Retinal pigment epithelial cell (primary cell): ENCODE data around the gene MAGI2.

Experiments used
- DNase-seq: peaks from one replicate; pipeline ENCODE4 v3.0.0-alpha.2; 2010; ENCODE audit warnings: low read depth
- H3K4me3 ChIP-seq: 2 replicates; pipeline ENCODE4 v1.5.1; 2011; ENCODE audit warnings: mild to moderate bottlenecking, low read length, control low read depth, moderate library complexity
- CTCF ChIP-seq: conservative IDR thresholded peaks from 2 replicates; pipeline ENCODE4 v1.5.1; 2011; ENCODE audit warnings: low read depth, low read length, control low read depth, inconsistent platforms

Gene MAGI2

GRCh38 chr7:78346827-78347226 is 1106.6 kb downstream of the MAGI2 start:
- TF ChIP-seq CTCF = no peak
- no peak overlapping the region for H3K4me3 ChIP-seq
- peak; percentile 88 for DNase-seq

GRCh38 chr7:78345979-78346378 is 1107.5 kb downstream of the MAGI2 start:
- peak; percentile 61 for DNase-seq
- TF ChIP-seq CTCF = no peak
- H3K4me3 ChIP-seq = no peak overlapping the region

DNA sequence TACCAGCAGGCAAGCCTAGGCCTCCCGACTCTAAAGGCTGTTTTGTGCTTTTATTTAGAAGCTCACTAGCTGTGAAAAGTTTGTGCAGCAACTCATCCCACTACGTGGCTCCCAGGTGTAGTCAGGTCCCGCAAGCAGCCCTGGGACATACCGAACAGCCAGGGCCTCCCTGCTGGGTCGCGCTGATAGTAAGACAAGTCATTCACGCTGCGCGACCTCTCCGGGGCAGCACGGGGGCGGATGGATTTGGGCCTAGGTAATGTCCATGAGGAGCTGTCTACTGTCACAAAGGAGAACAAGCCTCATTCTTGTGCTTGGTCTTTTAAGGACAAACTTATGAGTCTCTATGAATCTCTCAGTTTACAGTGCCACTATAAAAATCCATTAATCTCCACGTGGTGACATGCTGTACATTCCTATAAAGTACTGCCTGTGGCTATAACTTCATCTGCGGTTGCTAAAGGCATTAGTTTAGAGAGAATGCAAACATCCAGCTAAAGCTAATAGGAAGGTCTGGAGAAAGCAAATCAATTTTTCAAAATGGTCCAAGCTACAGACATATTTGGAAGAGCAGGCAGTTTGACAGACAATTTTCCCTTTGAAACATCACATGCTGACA is 1108.1 kb downstream of the MAGI2 start:
- DNase-seq = no peak

DNA sequence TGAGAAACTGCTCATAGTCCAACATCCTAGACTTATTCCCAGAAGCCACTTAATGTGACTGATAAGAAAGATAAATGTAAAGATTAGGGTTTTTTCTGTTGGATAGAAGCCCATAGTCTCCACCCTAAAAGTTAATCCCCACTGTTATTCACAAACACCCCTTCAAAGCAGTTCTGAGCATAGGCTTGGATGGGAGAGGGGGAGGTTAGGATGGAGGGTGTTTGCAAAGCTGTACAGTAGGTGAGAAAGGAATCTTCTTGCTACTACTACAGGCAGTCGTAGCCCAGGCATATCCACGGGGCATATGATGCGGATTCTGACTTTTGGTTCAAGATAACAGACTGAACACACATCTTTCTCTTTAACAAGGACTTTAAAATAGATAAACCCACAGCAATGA is 1119.0 kb downstream of the MAGI2 start:
- no peak overlapping the region for H3K4me3 ChIP-seq
- DNase-seq = no peak
- no peak for TF ChIP-seq CTCF

More for the DNA sequence above, 1108.1 kb downstream of the MAGI2 start:
- no peak for TF ChIP-seq CTCF
- H3K4me3 ChIP-seq = no peak overlapping the region

DNA sequence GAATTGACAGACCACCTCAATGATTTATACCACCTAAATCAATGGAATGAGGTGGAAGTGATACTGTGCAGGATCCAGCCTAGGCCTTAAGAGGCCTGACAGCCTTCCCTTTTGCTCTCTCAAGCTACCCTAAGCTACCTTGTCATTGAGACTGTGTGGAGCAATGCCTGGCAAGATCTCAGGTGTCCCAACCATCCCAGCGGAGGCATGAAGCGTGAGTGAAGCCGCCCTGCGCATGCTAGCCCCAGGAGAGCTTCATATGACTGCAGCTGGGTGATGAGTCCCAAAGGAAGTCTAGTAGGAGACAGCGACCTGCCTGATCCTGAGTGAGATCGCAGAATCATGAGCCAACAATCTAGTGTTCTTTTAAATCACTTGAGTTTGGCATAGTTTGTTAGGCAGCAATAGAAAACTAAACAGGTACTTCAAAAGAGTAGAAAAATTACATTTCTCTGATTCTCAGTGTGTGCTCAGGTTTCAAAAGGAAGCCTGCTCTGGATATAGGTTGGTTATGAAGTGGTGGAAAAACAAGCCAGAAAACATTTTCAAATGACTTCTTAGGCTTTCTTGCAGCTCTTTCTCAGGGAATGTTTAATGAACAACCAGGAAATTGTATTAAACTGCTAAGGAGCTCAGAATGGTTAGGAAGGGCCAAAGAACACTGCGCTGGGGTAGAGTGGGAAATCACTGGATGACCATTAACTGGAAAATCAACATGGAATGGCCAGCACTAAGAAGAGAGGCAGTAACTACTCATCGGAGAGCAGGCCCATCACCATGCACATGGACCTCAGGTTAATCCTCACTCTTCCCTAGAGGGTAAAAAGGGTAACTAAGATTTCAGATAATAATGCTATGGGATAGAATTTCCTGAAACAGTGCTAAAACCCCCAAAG is 1119.7 kb downstream of the MAGI2 start:
- DNase-seq = no peak
- no peak for TF ChIP-seq CTCF
- no peak overlapping the region for H3K4me3 ChIP-seq

GRCh38 chr7:78329001-78329655 is 1124.3 kb downstream of the MAGI2 start:
- TF ChIP-seq CTCF = no peak
- no peak for DNase-seq
- no peak overlapping the region for H3K4me3 ChIP-seq
